ENCODE measurements around the gene ABCG5. TPM values are rescaled to one million over a fixed set of nuclear protein-coding genes. Genes with fewer than 3 reads are reported as not detected.

The ABCG5 gene
- total RNA-seq, 1 donor from 2014 or later: not detected

GRCh38 chr2:43841949-43842865, 3.6 kb upstream of the ABCG5 start:
- Mint-ChIP-seq H3K27me3 (ENCODE audit: unreplicated experiment) (no peaks in the 10 kb centered on the region), H3K36me3 (ENCODE audit: unreplicated experiment) (no peaks in the 10 kb centered on the region), H3K27ac (ENCODE audit: unreplicated experiment) (no peak overlapping the region), H3K4me1 (ENCODE audit: low read depth, unreplicated experiment) (no peaks in the 10 kb centered on the region), H3K4me3 (ENCODE audit: unreplicated experiment) (no peak overlapping the region), H3K9me3 (ENCODE audit: unreplicated experiment) (no peaks in the 10 kb centered on the region)
- TF ChIP-seq, protein P1, sequence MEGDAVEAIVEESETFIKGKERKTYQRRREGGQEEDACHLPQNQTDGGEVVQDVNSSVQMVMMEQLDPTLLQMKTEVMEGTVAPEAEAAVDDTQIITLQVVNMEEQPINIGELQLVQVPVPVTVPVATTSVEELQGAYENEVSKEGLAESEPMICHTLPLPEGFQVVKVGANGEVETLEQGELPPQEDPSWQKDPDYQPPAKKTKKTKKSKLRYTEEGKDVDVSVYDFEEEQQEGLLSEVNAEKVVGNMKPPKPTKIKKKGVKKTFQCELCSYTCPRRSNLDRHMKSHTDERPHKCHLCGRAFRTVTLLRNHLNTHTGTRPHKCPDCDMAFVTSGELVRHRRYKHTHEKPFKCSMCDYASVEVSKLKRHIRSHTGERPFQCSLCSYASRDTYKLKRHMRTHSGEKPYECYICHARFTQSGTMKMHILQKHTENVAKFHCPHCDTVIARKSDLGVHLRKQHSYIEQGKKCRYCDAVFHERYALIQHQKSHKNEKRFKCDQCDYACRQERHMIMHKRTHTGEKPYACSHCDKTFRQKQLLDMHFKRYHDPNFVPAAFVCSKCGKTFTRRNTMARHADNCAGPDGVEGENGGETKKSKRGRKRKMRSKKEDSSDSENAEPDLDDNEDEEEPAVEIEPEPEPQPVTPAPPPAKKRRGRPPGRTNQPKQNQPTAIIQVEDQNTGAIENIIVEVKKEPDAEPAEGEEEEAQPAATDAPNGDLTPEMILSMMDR (IDR thresholded peaks at IDR 0.05; ENCODE audit: partially characterized antibody, unreplicated experiment): no peak
- no peak for DNase-seq

GRCh38 chr2:43840965-43841364, 2.3 kb upstream of the ABCG5 start:
- TF ChIP-seq, protein P1 (IDR thresholded peaks at IDR 0.05; ENCODE audit: partially characterized antibody, unreplicated experiment): no peak
- Mint-ChIP-seq H3K27me3 (ENCODE audit: unreplicated experiment) (no peaks in the 10 kb centered on the region), H3K27ac (ENCODE audit: unreplicated experiment) (no peak overlapping the region), H3K36me3 (ENCODE audit: unreplicated experiment) (no peaks in the 10 kb centered on the region), H3K4me3 (ENCODE audit: unreplicated experiment) (no peak overlapping the region), H3K4me1 (ENCODE audit: low read depth, unreplicated experiment) (no peaks in the 10 kb centered on the region), H3K9me3 (ENCODE audit: unreplicated experiment) (no peaks in the 10 kb centered on the region)
- DNase-seq: no peak

GRCh38 chr2:43839776-43840564, 1.3 kb upstream of the ABCG5 start:
- TF ChIP-seq, protein P1 (IDR thresholded peaks at IDR 0.05; ENCODE audit: partially characterized antibody, unreplicated experiment): no peak
- no peak for DNase-seq
- H3K4me3 Mint-ChIP-seq (ENCODE audit: unreplicated experiment): no peak overlapping the region
- no peaks in the 10 kb centered on the region for H3K36me3 Mint-ChIP-seq (ENCODE audit: unreplicated experiment)
- H3K27ac Mint-ChIP-seq (ENCODE audit: unreplicated experiment): no peak overlapping the region
- no peaks in the 10 kb centered on the region for H3K27me3 Mint-ChIP-seq (ENCODE audit: unreplicated experiment)
- no peaks in the 10 kb centered on the region for H3K9me3 Mint-ChIP-seq (ENCODE audit: unreplicated experiment)
- H3K4me1 Mint-ChIP-seq (ENCODE audit: low read depth, unreplicated experiment): no peaks in the 10 kb centered on the region

- H3K4me1 Mint-ChIP-seq (ENCODE audit: low read depth, unreplicated experiment): no peaks in the 10 kb centered on the region
- no peaks in the 10 kb centered on the region for H3K27me3 Mint-ChIP-seq (ENCODE audit: unreplicated experiment)
- no peak overlapping the region for H3K4me3 Mint-ChIP-seq (ENCODE audit: unreplicated experiment)
- TF ChIP-seq, protein P1 (IDR thresholded peaks at IDR 0.05; ENCODE audit: partially characterized antibody, unreplicated experiment): no peak
- H3K9me3 Mint-ChIP-seq (ENCODE audit: unreplicated experiment): no peaks in the 10 kb centered on the region
- H3K27ac Mint-ChIP-seq (ENCODE audit: unreplicated experiment): no peak overlapping the region
- H3K36me3 Mint-ChIP-seq (ENCODE audit: unreplicated experiment): no peaks in the 10 kb centered on the region
- no peak for DNase-seq
These were observed 644 bp downstream of the ABCG5 start for GRCh38 chr2:43837831-43838559.

Data from glutamatergic neuron (in vitro differentiated cells).